Right lobe of liver (tissue), 6 donors: Measurements from ENCODE around the gene SGCE. TPM values are rescaled to one million over a fixed set of nuclear protein-coding genes. Genes with fewer than 3 reads are reported as not detected.

Experiments
- ATAC-seq, 4 donors: fragments of 200-7000 bp; cut with Tn5 transposase; one replicate each; pipeline ENCODE4 v1.9.1; 2020; ENCODE audit warnings: mild to moderate bottlenecking in 4 of 4, moderate library complexity in 4 of 4
- DNase-seq, 3 donors: peaks; one replicate each; pipeline ENCODE4 v3.0.0-alpha.2; 2020
- H3K27ac ChIP-seq, 3 donors: fragments of 200-600 bp; one replicate each; pipeline ENCODE4 v1.8.0; 2022
- H3K27me3 ChIP-seq, 2 donors: fragments of 200-600 bp; one replicate each; pipeline ENCODE4 v1.8.0; 2022
- H3K36me3 ChIP-seq, 4 donors: fragments of 200-600 bp; sonication (generic) in 1 of 4; one replicate each; pipeline versions ENCODE4 v1.5.1 to v1.8.0; 2017 to 2022; ENCODE audit warnings: control low read depth in 1 of 4
- H3K4me1 ChIP-seq, 4 donors: fragments of 200-600 bp; sonication (generic) in 1 of 4; one replicate each; pipeline versions ENCODE4 v1.5.1 to v1.8.0; 2017 to 2022; ENCODE audit warnings: control low read depth in 1 of 4
- H3K4me3 ChIP-seq, 3 donors: fragments of 200-600 bp; one replicate each; pipeline ENCODE4 v1.8.0; 2022
- H3K9me3 ChIP-seq, 4 donors: fragments of 200-600 bp; sonication (generic) in 1 of 4; one replicate each; pipeline versions ENCODE4 v1.5.1 to v1.8.0; 2017 to 2022; ENCODE audit warnings: control low read depth in 1 of 4
- POLR2A ChIP-seq: fragments of 450-650 bp; IDR thresholded peaks from one replicate; pipeline ENCODE4 v1.6.1; 2017; ENCODE audit warnings: antibody characterized with exemption, mild to moderate bottlenecking
- WGBS: methylation state at CpG from one replicate; pipeline ENCODE4 v1.1.6; 2018; ENCODE audit warnings: low coverage, low lambda C conversion rate; ENCODE audit not compliant: insufficient coverage; ENCODE audit errors: missing lambda C conversion rate; 5-methylcytosine and 5-hydroxymethylcytosine counted together
- intact Hi-C, 2 donors: fragments of 100-400 bp; cut with DNase I; formaldehyde crosslinking; loops; one replicate each; pipeline versions ENCODE4 v1.11.2 to v1.14.1; 2022
- total RNA-seq, 6 experiments: library from RNA; depleted of rRNA in 2 of 6; stranded (reverse); fragments of >200 nt in 2 of 6; fragmentation: NEBNext Ultra II Directional in 3 of 6; extraction: Animal tissue kit (Norgen Biotek cat#: 25700) in 3 of 6; gene quantifications; one replicate each; pipeline versions ENCODE4 v1.1.0 to v1.2.4, GENCODE V29; 2016 to 2023
- TF ChIP-seq, protein P1 (sequence below), 4 donors: fragments of 200-600 bp in 3 of 4; fragments of 450-650 bp in 1 of 4; IDR thresholded peaks; one replicate each; pipeline versions ENCODE4 v1.5.1 to v1.8.0; 2016 to 2022; ENCODE audit warnings: antibody characterized with exemption in 4 of 4, mild to moderate bottlenecking in 2 of 4
- donor health status: DM: no; HTN: yes; CAD: no.
- donor health status: DM: no; HTN: no; CAD: no.
- donor health status: DM: no; HTN: no; CAD: no.
- donor health status: DM: no; HTN: yes; CAD: no.
- donor health status: DM: no; HTN: yes; CAD: no.

Gene SGCE
- total RNA-seq, 6 experiments from 2014 or later, result 4.2 to 17.8 (median 14.8) TPM

DNA sequence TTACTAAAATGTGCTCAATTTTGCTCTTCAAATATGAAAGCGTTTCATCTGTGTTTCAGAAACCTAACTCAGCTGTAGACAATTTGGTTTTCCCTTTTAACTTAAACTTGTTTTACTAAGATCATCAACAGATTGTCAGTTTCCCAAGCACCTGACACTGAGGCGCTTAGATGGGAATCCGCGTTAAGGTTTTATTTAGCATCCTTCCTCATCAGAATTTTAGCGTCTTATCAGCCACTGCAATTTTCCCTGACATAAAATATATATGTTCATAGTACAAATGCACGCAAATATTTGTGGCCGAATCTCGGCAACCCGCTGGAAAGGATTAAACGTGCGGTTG lies 1.2 kb downstream of the SGCE start:
- no peak for ATAC-seq
- Histone ChIP-seq H3K9me3 (peaks cover 0 to 2% (median 0%) of the 10 kb centered on the region in 4 donors), H3K36me3 (no peaks in the 10 kb centered on the region), H3K4me1 (no peaks in the 10 kb centered on the region), H3K27me3 (peaks cover 0 to 10% of the 10 kb centered on the region in 2 donors), H3K4me3 (peak overlapping the region; percentile 36 to 59 (median 55)), H3K27ac (no peak overlapping the region)
- no peak for DNase-seq
- TF ChIP-seq POLR2A, result no peak
- TF ChIP-seq, protein P1, sequence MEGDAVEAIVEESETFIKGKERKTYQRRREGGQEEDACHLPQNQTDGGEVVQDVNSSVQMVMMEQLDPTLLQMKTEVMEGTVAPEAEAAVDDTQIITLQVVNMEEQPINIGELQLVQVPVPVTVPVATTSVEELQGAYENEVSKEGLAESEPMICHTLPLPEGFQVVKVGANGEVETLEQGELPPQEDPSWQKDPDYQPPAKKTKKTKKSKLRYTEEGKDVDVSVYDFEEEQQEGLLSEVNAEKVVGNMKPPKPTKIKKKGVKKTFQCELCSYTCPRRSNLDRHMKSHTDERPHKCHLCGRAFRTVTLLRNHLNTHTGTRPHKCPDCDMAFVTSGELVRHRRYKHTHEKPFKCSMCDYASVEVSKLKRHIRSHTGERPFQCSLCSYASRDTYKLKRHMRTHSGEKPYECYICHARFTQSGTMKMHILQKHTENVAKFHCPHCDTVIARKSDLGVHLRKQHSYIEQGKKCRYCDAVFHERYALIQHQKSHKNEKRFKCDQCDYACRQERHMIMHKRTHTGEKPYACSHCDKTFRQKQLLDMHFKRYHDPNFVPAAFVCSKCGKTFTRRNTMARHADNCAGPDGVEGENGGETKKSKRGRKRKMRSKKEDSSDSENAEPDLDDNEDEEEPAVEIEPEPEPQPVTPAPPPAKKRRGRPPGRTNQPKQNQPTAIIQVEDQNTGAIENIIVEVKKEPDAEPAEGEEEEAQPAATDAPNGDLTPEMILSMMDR (IDR thresholded peaks at IDR 0.05), result no peak
- intact Hi-C loops, result no loop called here
- WGBS, result 4% methylated on average over 11 of the region's 11 CpGs

- DNase-seq, result no peak
- intact Hi-C loops, result no loop called here
- H3K4me3 ChIP-seq, result no peak overlapping the region
- H3K36me3 ChIP-seq, result no peaks in the 10 kb centered on the region
- no peak overlapping the region for H3K27ac ChIP-seq
- peaks cover 0 to 10% of the 10 kb centered on the region in 2 donors for H3K27me3 ChIP-seq
- no peaks in the 10 kb centered on the region for H3K9me3 ChIP-seq
- no peaks in the 10 kb centered on the region for H3K4me1 ChIP-seq
- ATAC-seq, result peak in 3 of 4 donors; percentile 40 to 65 (median 61)
- 31% methylated on average over 2 of the region's 4 CpGs for WGBS
- TF ChIP-seq POLR2A, result no peak
- TF ChIP-seq, protein P1 (IDR thresholded peaks at IDR 0.05), result no peak
Observed at GRCh38 chr7:94650147-94651051, 5.5 kb downstream of the SGCE start.

GRCh38 chr7:94649450-94649849 lies 6.5 kb downstream of the SGCE start:
- DNase-seq, result no peak
- H3K4me1 ChIP-seq, result no peaks in the 10 kb centered on the region
- H3K27ac ChIP-seq, result no peak overlapping the region
- TF ChIP-seq, protein P1 (IDR thresholded peaks at IDR 0.05), result no peak
- no peak for TF ChIP-seq POLR2A
- H3K9me3 ChIP-seq, result no peaks in the 10 kb centered on the region
- H3K36me3 ChIP-seq, result no peaks in the 10 kb centered on the region
- H3K27me3 ChIP-seq, result peaks cover 0 to 6% of the 10 kb centered on the region in 2 donors
- no peak for ATAC-seq
- intact Hi-C loops, result no loop called here
- WGBS, result 67% methylated on average over 4 of the region's 4 CpGs
- H3K4me3 ChIP-seq, result no peak overlapping the region

- ATAC-seq, result no peak
- H3K27me3 ChIP-seq, result peaks cover 0 to 6% of the 10 kb centered on the region in 2 donors
- no peak for DNase-seq
- H3K27ac ChIP-seq, result no peak overlapping the region
- no peaks in the 10 kb centered on the region for H3K36me3 ChIP-seq
- H3K4me3 ChIP-seq, result no peak overlapping the region
- intact Hi-C loops, result no loop called here
- no peaks in the 10 kb centered on the region for H3K4me1 ChIP-seq
- 94% methylated on average over 5 of the region's 5 CpGs for WGBS
- H3K9me3 ChIP-seq, result no peaks in the 10 kb centered on the region
- TF ChIP-seq POLR2A, result no peak
- TF ChIP-seq, protein P1 (IDR thresholded peaks at IDR 0.05), result no peak
Observed at GRCh38 chr7:94648731-94649130, 7.2 kb downstream of the SGCE start.
